GM12878 (cell line): ENCODE data around the gene TXN2. TPM values are rescaled to one million over a fixed set of nuclear protein-coding genes. Genes with fewer than 3 reads are reported as not detected.

ENCODE experiments used
- ATAC-seq: fragments of 200-7000 bp; cut with Tn5 transposase; 3 replicates; pipeline ENCODE4 v1.9.1; 2020; ENCODE audit warnings: mild to moderate bottlenecking, moderate library complexity
- BruUV-seq: library from RNA; stranded (reverse); fragments of 400-500 nt; replicated peaks from 2 replicates; lab custom pipeline; 2021; lab: Mats Ljungman, UMichigan
- CTCF ChIA-PET: fragments of 300-600 bp; sonication (Branson Sonifier 250); formaldehyde crosslinking; extraction: SDS; loops from one replicate; lab custom pipeline; 2021; ENCODE audit warnings: inconsistent platforms; lab: Yijun Ruan, JAX
- POLR2A ChIA-PET: fragments of 350-600 bp; formaldehyde crosslinking; extraction: SDS; loops from one replicate; lab custom pipeline; 2021; ENCODE audit warnings: inconsistent platforms; lab: Charles Lee
- RAD21 ChIA-PET: fragments of 300-600 bp; sonication (Branson Sonifier 250); formaldehyde crosslinking; loops from one replicate; lab custom pipeline; 2023; ENCODE audit warnings: antibody characterized with exemption; ENCODE audit not compliant: unreplicated experiment; lab: Charles Lee
- SMC1A ChIA-PET: fragments of 300-600 bp; sonication (Branson Sonifier 250); formaldehyde crosslinking; loops from one replicate; lab custom pipeline; 2023; ENCODE audit not compliant: unreplicated experiment, uncharacterized antibody; lab: Charles Lee
- DNase-seq: peaks from one replicate; pipeline ENCODE4 v3.0.0-alpha.2; 2011; ENCODE audit warnings: low read depth, low spot score
- FAIRE-seq: peaks from 3 replicates; lab custom pipeline; 2011; peaks lifted over from hg19 to GRCh38; lab: Jason Lieb, UNC
- H2AFZ ChIP-seq: 2 replicates; pipeline ENCODE4 v1.6.0; 2011; ENCODE audit warnings: low read depth, low read length, control low read depth; ENCODE audit not compliant: control insufficient read depth
- H3K27ac ChIP-seq: 2 replicates; pipeline ENCODE4 v1.5.1; 2011; ENCODE audit warnings: control low read depth; ENCODE audit not compliant: control insufficient read depth, insufficient read depth
- H3K27me3 ChIP-seq, 2 experiments: replicated peaks in 1 of 2; 2 replicates each; pipeline versions ENCODE4 v1.6.0 to v1.6.1; 2011; ENCODE audit warnings: low read length in 1 of 2; ENCODE audit not compliant: control insufficient read depth in 2 of 2, insufficient read depth in 2 of 2
- H3K36me3 ChIP-seq, 2 experiments: 2 replicates each; pipeline ENCODE4 v1.5.1; 2011; ENCODE audit warnings: low read length in 1 of 2; ENCODE audit not compliant: control insufficient read depth in 2 of 2, insufficient read depth in 2 of 2
- H3K4me1 ChIP-seq: 2 replicates; pipeline ENCODE4 v1.6.1; 2011; ENCODE audit warnings: mild to moderate bottlenecking, low read length, moderate library complexity, mixed read lengths; ENCODE audit not compliant: control insufficient read depth, insufficient read depth
- H3K4me2 ChIP-seq: 2 replicates; pipeline ENCODE4 v1.6.0; 2011; ENCODE audit warnings: control low read depth; ENCODE audit not compliant: control insufficient read depth, insufficient read depth
- H3K4me3 ChIP-seq: fragments of 200-600 bp; sonication (generic); 2 replicates; pipeline ENCODE4 v1.5.1; 2016
- H3K79me2 ChIP-seq: 2 replicates; pipeline ENCODE4 v1.6.0; 2011; ENCODE audit warnings: low read length; ENCODE audit not compliant: control insufficient read depth, insufficient read depth
- H3K9ac ChIP-seq: 2 replicates; pipeline ENCODE4 v1.8.0; 2011; ENCODE audit warnings: low read length, control low read depth, mixed read lengths; ENCODE audit not compliant: control insufficient read depth, insufficient read depth
- H3K9me3 ChIP-seq: replicated peaks from 3 replicates; pipeline ENCODE4 v1.5.1; 2011; ENCODE audit warnings: mild to moderate bottlenecking, low read length; ENCODE audit not compliant: control insufficient read depth, insufficient read depth
- H4K20me1 ChIP-seq: 2 replicates; pipeline ENCODE4 v1.6.0; 2011; ENCODE audit not compliant: control insufficient read depth, insufficient read depth
- CREM ChIP-seq: IDR thresholded peaks from 2 replicates; pipeline ENCODE4 v1.6.1; 2014; ENCODE audit warnings: antibody characterized with exemption, low read depth
- EED ChIP-seq: sonication (generic); IDR thresholded peaks from 2 replicates; pipeline ENCODE4 v1.6.1; 2016; ENCODE audit warnings: antibody characterized with exemption, low read depth
- FOXK2 ChIP-seq: fragments of 450-650 bp; IDR thresholded peaks from 2 replicates; pipeline ENCODE4 v1.6.1; 2017; ENCODE audit warnings: mild to moderate bottlenecking, moderate library complexity
- PBX3 ChIP-seq: IDR thresholded peaks from 2 replicates; pipeline ENCODE4 v1.6.1; 2011; ENCODE audit warnings: mild to moderate bottlenecking, low read depth, low read length, moderate library complexity; ENCODE audit not compliant: insufficient replicate concordance
- REST ChIP-seq: IDR thresholded peaks from 2 replicates; pipeline ENCODE4 v1.6.1; 2012; ENCODE audit warnings: mild to moderate bottlenecking, low read depth, low read length
- SREBF2 ChIP-seq: IDR thresholded peaks from 2 replicates; pipeline ENCODE4 v1.6.1; 2012; ENCODE audit warnings: mild to moderate bottlenecking, low read length
- TCF3 ChIP-seq: IDR thresholded peaks from 2 replicates; pipeline ENCODE4 v1.6.1; 2012; ENCODE audit warnings: low read depth, mild to moderate bottlenecking, low read length, borderline replicate concordance; ENCODE audit not compliant: insufficient read depth
- WGBS: methylation state at CpG from one replicate; pipeline ENCODE4 v1.1.6; 2016; ENCODE audit warnings: low lambda C conversion rate; ENCODE audit not compliant: insufficient replicate concordance, insufficient coverage; ENCODE audit errors: missing lambda C conversion rate; 5-methylcytosine and 5-hydroxymethylcytosine counted together
- in situ Hi-C: fragments of 300-500 bp; cut with MboI; formaldehyde crosslinking; loops from 9 replicates; pipeline ENCODE4 v1.14.3; 2018; ENCODE audit warnings: mixed read lengths
- intact Hi-C: fragments of 100-400 bp; cut with micrococcal nuclease; formaldehyde crosslinking; loops from one replicate; pipeline ENCODE4 v1.14.2; 2022; ENCODE audit not compliant: unreplicated experiment
- polyA plus RNA-seq, 11 experiments: library from polyadenylated mRNA; depleted of rRNA in 4 of 11; unstranded in 6 of 11; stranded (reverse) in 5 of 11; fragments of >200 nt; fragmentation: Nextera tagmentation in 4 of 11; fragmentation: Illumina TruSeq in 1 of 11; extraction: Ambion mirVana in 4 of 11; extraction: Trizol in 1 of 11; gene quantifications; 1 replicate in 1 of 11; 2 replicates in 10 of 11; pipeline versions ENCODE4 v1.2.1 to v1.2.3, GENCODE V29; 2011 to 2016; ENCODE audit warnings: inconsistent platforms in 2 of 11, missing spikeins in 2 of 11, low read depth in 1 of 11
- total RNA-seq, 4 experiments: library from RNA; depleted of rRNA in 3 of 4; stranded (reverse); fragments of >200 nt in 3 of 4; fragmentation: Illumina TruSeq in 1 of 4; extraction: Trizol in 1 of 4; gene quantifications; 2 replicates each; pipeline versions ENCODE4 v1.2.1 to v1.2.3, GENCODE V29; 2013 to 2021

The TXN2 gene
- total and polyA plus RNA-seq, 10 of the 15 experiments (the other 5 are each of a cell fraction or from before 2014, with no cell fraction given): 70.2 to 350 (median 183) TPM

GRCh38 chr22:36432592-36433317 lies 48.7 kb downstream of the TXN2 start:
- Histone ChIP-seq H4K20me1 (no peaks in the 10 kb centered on the region), H2AFZ (no peak overlapping the region), H3K27me3 (no peaks in the 10 kb centered on the region), H3K9me3 (no peaks in the 10 kb centered on the region), H3K27ac (no peak overlapping the region), H3K9ac (no peak overlapping the region), H3K4me2 (no peak overlapping the region), H3K4me3 (no peak overlapping the region), H3K36me3 (no peaks in the 10 kb centered on the region), H3K79me2 (no peaks in the 10 kb centered on the region)
- RAD21 ChIA-PET: interaction anchor here (1.0 kb wide), 1 partner anchor 101 kb away, joined by 3 read pairs; no protein-coding TSS in a partner anchor
- intact Hi-C loops: no loop called here
- in situ Hi-C loops: no loop called here
- DNase-seq (no peak), FAIRE-seq (no peak)
- no TSS peak for BruUV-seq
- WGBS: 54% methylated on average over 15 of the region's 15 CpGs
- SMC1A ChIA-PET: interaction anchor here (0.5 to 0.8 kb wide), 2 partner anchors 18 to 31 kb away, joined by 3 read pairs; no protein-coding TSS in a partner anchor
- POLR2A ChIA-PET: interaction anchor here (0.6 to 0.9 kb wide), 2 partner anchors 87 to 93 kb away, joined by 4 read pairs; no protein-coding TSS in a partner anchor
- CTCF ChIA-PET: interaction anchor here (0.8 kb wide), 2 partner anchors 38 to 50 kb away, joined by 3 read pairs; no protein-coding TSS in a partner anchor
- no peak for TF ChIP-seq SREBF2
- TF ChIP-seq, all 136 proteins: peak for 0
- peaks cover 21% of the 10 kb centered on the region for H3K4me1 ChIP-seq
- no peak for ATAC-seq

GRCh38 chr22:36431977-36432376 lies 49.5 kb downstream of the TXN2 start:
- POLR2A ChIA-PET: interaction anchor here (0.6 kb wide), 1 partner anchor 87 kb away, joined by 4 read pairs; no protein-coding TSS in a partner anchor
- no peak for ATAC-seq
- intact Hi-C loops: no loop called here
- no peaks in the 10 kb centered on the region for H3K27me3 ChIP-seq
- in situ Hi-C loops: no loop called here
- H3K36me3 ChIP-seq: no peaks in the 10 kb centered on the region
- H3K79me2 ChIP-seq: no peaks in the 10 kb centered on the region
- no peaks in the 10 kb centered on the region for H4K20me1 ChIP-seq
- WGBS: 69% methylated on average over 9 of the region's 9 CpGs
- H3K4me2 ChIP-seq: no peak overlapping the region
- no peak for DNase-seq
- no peak overlapping the region for H3K27ac ChIP-seq
- CTCF ChIA-PET: no interaction called here
- no peak for FAIRE-seq
- no peak overlapping the region for H3K9ac ChIP-seq
- H3K4me1 ChIP-seq: peaks cover 21% of the 10 kb centered on the region
- BruUV-seq: no TSS peak
- H3K9me3 ChIP-seq: no peaks in the 10 kb centered on the region
- SMC1A ChIA-PET: no interaction called here
- RAD21 ChIA-PET: no interaction called here
- no peak overlapping the region for H2AFZ ChIP-seq
- H3K4me3 ChIP-seq: no peak overlapping the region
- no peak for TF ChIP-seq TCF3
- TF ChIP-seq EED: no peak
- TF ChIP-seq FOXK2: no peak
- TF ChIP-seq CREM: no peak
- TF ChIP-seq REST: no peak
- no peak for TF ChIP-seq PBX3
